Measurements from ENCODE around the gene TMEM126B.
"Not testable (repeated sequence)": the region's sequence is repeated elsewhere in the genome, so short reads cannot be mapped to it uniquely, and the experiment has no call there.

GRCh38 chr11:85654343-85654742, 25.9 kb downstream of the TMEM126B start:
- TF ChIP-seq CTCF (IDR thresholded peaks at IDR 0.05); EZH2 (IDR thresholded peaks at IDR 0.05; ENCODE audit: borderline replicate concordance, insufficient read depth, low read depth, low read length, poor library complexity, severe bottlenecking): not testable (repeated sequence)

All from B cell (primary cell).